ENCODE data around the gene CHST14.

- TF ChIP-seq POLR2A (IDR thresholded peaks at IDR 0.05; ENCODE audit: low read depth, low read length) (no peak), PAX5 (IDR thresholded peaks at IDR 0.05; ENCODE audit: insufficient read depth, low read length, severe bottlenecking) (no peak), TAF1 (IDR thresholded peaks at IDR 0.05; ENCODE audit: low read depth, low read length) (no peak)
These were observed 41.6 kb upstream of the CHST14 start for GRCh38 chr15:40429068-40429710.
